HEK293 (cell line): ENCODE data around the gene SUV39H2.

ENCODE experiments used
- GLI2 ChIP-seq: fragments of 450-650 bp; formaldehyde crosslinking; IDR thresholded peaks from 2 replicates; pipeline ENCODE4; 2017; ENCODE audit warnings: missing biosample characterization, missing genetic modification characterization, low read depth, borderline replicate concordance
- IKZF3 ChIP-seq: fragments of 450-650 bp; IDR thresholded peaks from 2 replicates; pipeline ENCODE4 v1.5.0; 2018; ENCODE audit warnings: missing biosample characterization, mild to moderate bottlenecking, missing genetic modification characterization, moderate library complexity
- KLF1 ChIP-seq: fragments of 450-650 bp; formaldehyde crosslinking; IDR thresholded peaks from 2 replicates; pipeline ENCODE4 v1.5.1; 2016; ENCODE audit warnings: missing biosample characterization, missing genetic modification characterization
- KLF7 ChIP-seq: fragments of 450-650 bp; formaldehyde crosslinking; IDR thresholded peaks from 2 replicates; pipeline ENCODE4 v1.5.1; 2016; ENCODE audit warnings: missing biosample characterization, missing genetic modification characterization, borderline replicate concordance
- PRDM1 ChIP-seq: fragments of 450-650 bp; formaldehyde crosslinking; IDR thresholded peaks from 2 replicates; pipeline ENCODE4; 2016; ENCODE audit warnings: missing biosample characterization, missing genetic modification characterization
- ZBTB21 ChIP-seq: fragments of 450-650 bp; formaldehyde crosslinking; IDR thresholded peaks from 2 replicates; pipeline ENCODE4 v1.5.1; 2017; ENCODE audit warnings: missing biosample characterization, missing genetic modification characterization
- ZIC2 ChIP-seq: fragments of 450-650 bp; formaldehyde crosslinking; IDR thresholded peaks from 2 replicates; pipeline ENCODE4 v1.5.1; 2016; ENCODE audit warnings: missing biosample characterization, missing genetic modification characterization
- ZNF138 ChIP-seq: fragments of 450-650 bp; formaldehyde crosslinking; IDR thresholded peaks from 2 replicates; pipeline ENCODE4 v1.5.1; 2016; ENCODE audit warnings: missing biosample characterization, missing genetic modification characterization, borderline replicate concordance
- ZNF140 ChIP-seq: fragments of 450-650 bp; formaldehyde crosslinking; IDR thresholded peaks from 2 replicates; pipeline ENCODE4 v1.5.1; 2016; ENCODE audit warnings: missing biosample characterization, missing genetic modification characterization
- ZNF274 ChIP-seq, 2 experiments: fragments of 200-500 bp in 1 of 2; fragments of 450-650 bp in 1 of 2; sonication (Bioruptor generic) in 1 of 2; formaldehyde crosslinking in 1 of 2; IDR thresholded peaks; 2 replicates each; pipeline versions ENCODE4 v1.5.1 to v1.6.1; 2014 to 2016; ENCODE audit warnings: borderline replicate concordance in 1 of 2, inconsistent platforms in 1 of 2, low read length in 1 of 2, missing biosample characterization in 1 of 2, missing genetic modification characterization in 1 of 2
- ZNF302 ChIP-seq: fragments of 450-650 bp; formaldehyde crosslinking; IDR thresholded peaks from 2 replicates; pipeline ENCODE4 v1.5.1; 2016; ENCODE audit warnings: missing biosample characterization, missing genetic modification characterization, low read depth
- ZNF311 ChIP-seq: fragments of 450-650 bp; formaldehyde crosslinking; IDR thresholded peaks from 2 replicates; pipeline ENCODE4 v1.5.1; 2017; ENCODE audit warnings: missing biosample characterization, missing genetic modification characterization, borderline replicate concordance
- ZNF391 ChIP-seq: fragments of 450-650 bp; formaldehyde crosslinking; IDR thresholded peaks from 2 replicates; pipeline ENCODE4 v1.5.1; 2016; ENCODE audit warnings: low read depth, missing biosample characterization, missing genetic modification characterization, borderline replicate concordance
- ZNF514 ChIP-seq: fragments of 450-650 bp; formaldehyde crosslinking; IDR thresholded peaks from 2 replicates; pipeline ENCODE4 v1.5.1; 2016; ENCODE audit warnings: missing biosample characterization, missing genetic modification characterization
- ZNF596 ChIP-seq: fragments of 450-650 bp; IDR thresholded peaks from 2 replicates; pipeline ENCODE4 v1.5.0; 2018; ENCODE audit warnings: missing biosample characterization, mild to moderate bottlenecking, missing genetic modification characterization, moderate library complexity
- ZNF624 ChIP-seq: fragments of 450-650 bp; formaldehyde crosslinking; IDR thresholded peaks from 2 replicates; pipeline ENCODE4 v1.5.1; 2017; ENCODE audit warnings: missing biosample characterization, missing genetic modification characterization
- ZNF654 ChIP-seq: fragments of 450-650 bp; formaldehyde crosslinking; IDR thresholded peaks from 2 replicates; pipeline ENCODE4 v1.5.1; 2016; ENCODE audit warnings: low read depth, missing biosample characterization, missing genetic modification characterization
- ZNF677 ChIP-seq: fragments of 450-650 bp; IDR thresholded peaks from 2 replicates; pipeline ENCODE4 v1.5.0; 2018; ENCODE audit warnings: missing biosample characterization, mild to moderate bottlenecking, missing genetic modification characterization, moderate library complexity
- ZNF785 ChIP-seq: fragments of 450-650 bp; formaldehyde crosslinking; IDR thresholded peaks from 2 replicates; pipeline ENCODE4 v1.5.1; 2016; ENCODE audit warnings: missing biosample characterization, missing genetic modification characterization
- ZNF791 ChIP-seq: fragments of 450-650 bp; formaldehyde crosslinking; IDR thresholded peaks from 2 replicates; pipeline ENCODE4 v1.5.1; 2016; ENCODE audit warnings: missing biosample characterization, missing genetic modification characterization
- ZSCAN23 ChIP-seq: fragments of 450-650 bp; formaldehyde crosslinking; IDR thresholded peaks from 2 replicates; pipeline ENCODE4 v1.5.1; 2016; ENCODE audit warnings: missing biosample characterization, missing genetic modification characterization
- TF ChIP-seq, protein P1 (sequence below): fragments of 450-650 bp; formaldehyde crosslinking; IDR thresholded peaks from 2 replicates; pipeline ENCODE4 v1.5.1; 2016; ENCODE audit warnings: missing biosample characterization, missing genetic modification characterization
- TF ChIP-seq, protein P2 (sequence below): fragments of 450-650 bp; formaldehyde crosslinking; IDR thresholded peaks from 2 replicates; pipeline ENCODE4 v1.5.1; 2016; ENCODE audit warnings: missing biosample characterization, missing genetic modification characterization, borderline replicate concordance
- TF ChIP-seq, protein P3 (sequence below): fragments of 450-650 bp; formaldehyde crosslinking; IDR thresholded peaks from 2 replicates; pipeline ENCODE4 v1.5.1; 2016; ENCODE audit warnings: missing biosample characterization, missing genetic modification characterization
- TF ChIP-seq, protein P4 (sequence below): fragments of 450-650 bp; IDR thresholded peaks from 2 replicates; pipeline ENCODE4 v1.5.1; 2018; ENCODE audit warnings: missing biosample characterization, mild to moderate bottlenecking, missing genetic modification characterization
- TF ChIP-seq, protein P5 (sequence below): fragments of 450-650 bp; formaldehyde crosslinking; IDR thresholded peaks from 2 replicates; pipeline ENCODE4 v1.5.1; 2016; ENCODE audit warnings: missing biosample characterization, missing genetic modification characterization
- TF ChIP-seq, protein P6 (sequence below): fragments of 450-650 bp; formaldehyde crosslinking; IDR thresholded peaks from 2 replicates; pipeline ENCODE4 v1.5.1; 2016; ENCODE audit warnings: missing biosample characterization, missing genetic modification characterization
- TF ChIP-seq, protein P7 (sequence below): sonication (generic); formaldehyde crosslinking; IDR thresholded peaks from 2 replicates; pipeline ENCODE4 v1.8.1; 2022; ENCODE audit warnings: mild to moderate bottlenecking, moderate library complexity, missing genetic modification reagents

Gene SUV39H2

DNA sequence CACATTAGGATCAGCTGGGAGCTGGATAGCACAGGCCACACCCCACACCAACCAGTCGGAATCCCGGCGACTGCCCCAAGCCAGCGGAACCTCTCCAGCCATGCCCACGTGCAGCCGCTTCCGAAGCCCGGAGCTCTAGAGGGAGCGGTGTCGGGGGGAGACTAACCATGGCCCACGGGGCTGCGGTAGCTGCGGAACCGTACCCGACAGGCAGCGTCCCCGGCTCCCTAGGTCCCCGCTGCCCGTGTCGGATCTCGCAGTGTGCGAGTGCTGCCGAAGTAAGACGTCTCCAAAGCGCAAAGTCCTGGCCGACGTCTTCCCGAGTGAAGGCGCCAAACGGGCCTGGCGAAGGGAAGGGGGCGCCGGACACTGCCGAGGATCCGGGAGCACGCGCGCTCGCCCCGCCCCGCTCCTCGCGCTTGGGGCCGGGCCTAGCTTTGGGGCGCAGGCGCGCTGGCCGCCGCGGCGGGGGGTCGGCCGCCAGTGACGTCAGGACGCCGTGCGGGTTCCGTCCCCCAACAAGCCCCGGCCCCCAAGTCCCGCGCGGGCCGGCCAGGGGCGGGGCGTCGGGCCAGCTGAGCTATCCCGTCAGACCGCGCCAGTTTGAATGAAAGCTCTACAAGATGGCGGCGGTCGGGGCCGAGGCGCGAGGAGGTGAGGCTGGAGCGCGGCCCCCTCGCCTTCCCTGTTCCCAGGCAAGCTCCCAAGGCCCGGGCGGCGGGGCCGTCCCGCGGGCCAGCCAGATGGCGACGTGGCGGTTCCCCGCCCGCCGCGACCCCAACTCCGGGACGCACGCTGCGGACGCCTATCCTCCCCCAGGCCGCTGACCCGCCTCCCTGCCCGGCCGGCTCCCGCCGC, at the start of gene SUV39H2 (continued):
- TF ChIP-seq, protein P1, sequence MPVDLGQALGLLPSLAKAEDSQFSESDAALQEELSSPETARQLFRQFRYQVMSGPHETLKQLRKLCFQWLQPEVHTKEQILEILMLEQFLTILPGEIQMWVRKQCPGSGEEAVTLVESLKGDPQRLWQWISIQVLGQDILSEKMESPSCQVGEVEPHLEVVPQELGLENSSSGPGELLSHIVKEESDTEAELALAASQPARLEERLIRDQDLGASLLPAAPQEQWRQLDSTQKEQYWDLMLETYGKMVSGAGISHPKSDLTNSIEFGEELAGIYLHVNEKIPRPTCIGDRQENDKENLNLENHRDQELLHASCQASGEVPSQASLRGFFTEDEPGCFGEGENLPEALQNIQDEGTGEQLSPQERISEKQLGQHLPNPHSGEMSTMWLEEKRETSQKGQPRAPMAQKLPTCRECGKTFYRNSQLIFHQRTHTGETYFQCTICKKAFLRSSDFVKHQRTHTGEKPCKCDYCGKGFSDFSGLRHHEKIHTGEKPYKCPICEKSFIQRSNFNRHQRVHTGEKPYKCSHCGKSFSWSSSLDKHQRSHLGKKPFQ (tag by site-specific recombination), result no peak
- TF ChIP-seq ZNF677 (0 out of 2 replicates have a peak, but pooled peaks have one; percentile 3), ZNF654 (tag by site-specific recombination) (no peak), KLF7 (tag by site-specific recombination) (peak; percentile 81; the same call in 1 of the 2 replicates), ZNF311 (tag by site-specific recombination) (no peak), PRDM1 (tag by site-specific recombination) (no peak), ZNF791 (tag by site-specific recombination) (no peak), ZNF785 (no peak), IKZF3 (peak; percentile 78), ZNF514 (no peak), ZNF140 (tag by site-specific recombination) (no peak), ZNF624 (tag by site-specific recombination) (no peak), ZNF391 (no peak), KLF1 (tag by site-specific recombination) (peak; percentile 52), ZNF274 (IDR thresholded peaks at IDR 0.05; ENCODE audit: low read length) (no peak), ZNF274 (tag by site-specific recombination; IDR thresholded peaks at IDR 0.05; ENCODE audit: borderline replicate concordance) (no peak), ZIC2 (tag by site-specific recombination) (no peak), ZSCAN23 (tag by site-specific recombination) (peak; percentile 72; the same call in 1 of the 2 replicates), ZNF138 (tag by site-specific recombination) (no peak), ZBTB21 (tag by site-specific recombination) (0 out of 2 replicates have a peak, but pooled peaks have one; percentile 38), ZNF596 (tag by site-specific recombination) (no peak), GLI2 (no peak), ZNF302 (tag by site-specific recombination) (0 out of 2 replicates have a peak, but pooled peaks have one; percentile 47)
- TF ChIP-seq, protein P2, sequence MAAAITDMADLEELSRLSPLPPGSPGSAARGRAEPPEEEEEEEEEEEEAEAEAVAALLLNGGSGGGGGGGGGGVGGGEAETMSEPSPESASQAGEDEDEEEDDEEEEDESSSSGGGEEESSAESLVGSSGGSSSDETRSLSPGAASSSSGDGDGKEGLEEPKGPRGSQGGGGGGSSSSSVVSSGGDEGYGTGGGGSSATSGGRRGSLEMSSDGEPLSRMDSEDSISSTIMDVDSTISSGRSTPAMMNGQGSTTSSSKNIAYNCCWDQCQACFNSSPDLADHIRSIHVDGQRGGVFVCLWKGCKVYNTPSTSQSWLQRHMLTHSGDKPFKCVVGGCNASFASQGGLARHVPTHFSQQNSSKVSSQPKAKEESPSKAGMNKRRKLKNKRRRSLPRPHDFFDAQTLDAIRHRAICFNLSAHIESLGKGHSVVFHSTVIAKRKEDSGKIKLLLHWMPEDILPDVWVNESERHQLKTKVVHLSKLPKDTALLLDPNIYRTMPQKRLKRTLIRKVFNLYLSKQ (tag by site-specific recombination), result no peak
- TF ChIP-seq, protein P3, sequence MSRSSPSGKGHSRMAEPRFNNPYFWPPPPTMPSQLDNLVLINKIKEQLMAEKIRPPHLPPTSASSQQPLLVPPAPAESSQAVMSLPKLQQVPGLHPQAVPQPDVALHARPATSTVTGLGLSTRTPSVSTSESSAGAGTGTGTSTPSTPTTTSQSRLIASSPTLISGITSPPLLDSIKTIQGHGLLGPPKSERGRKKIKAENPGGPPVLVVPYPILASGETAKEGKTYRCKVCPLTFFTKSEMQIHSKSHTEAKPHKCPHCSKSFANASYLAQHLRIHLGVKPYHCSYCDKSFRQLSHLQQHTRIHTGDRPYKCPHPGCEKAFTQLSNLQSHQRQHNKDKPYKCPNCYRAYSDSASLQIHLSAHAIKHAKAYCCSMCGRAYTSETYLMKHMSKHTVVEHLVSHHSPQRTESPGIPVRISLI (tag by site-specific recombination), result 0 out of 2 replicates have a peak, but pooled peaks have one; percentile 28
- TF ChIP-seq, protein P4, sequence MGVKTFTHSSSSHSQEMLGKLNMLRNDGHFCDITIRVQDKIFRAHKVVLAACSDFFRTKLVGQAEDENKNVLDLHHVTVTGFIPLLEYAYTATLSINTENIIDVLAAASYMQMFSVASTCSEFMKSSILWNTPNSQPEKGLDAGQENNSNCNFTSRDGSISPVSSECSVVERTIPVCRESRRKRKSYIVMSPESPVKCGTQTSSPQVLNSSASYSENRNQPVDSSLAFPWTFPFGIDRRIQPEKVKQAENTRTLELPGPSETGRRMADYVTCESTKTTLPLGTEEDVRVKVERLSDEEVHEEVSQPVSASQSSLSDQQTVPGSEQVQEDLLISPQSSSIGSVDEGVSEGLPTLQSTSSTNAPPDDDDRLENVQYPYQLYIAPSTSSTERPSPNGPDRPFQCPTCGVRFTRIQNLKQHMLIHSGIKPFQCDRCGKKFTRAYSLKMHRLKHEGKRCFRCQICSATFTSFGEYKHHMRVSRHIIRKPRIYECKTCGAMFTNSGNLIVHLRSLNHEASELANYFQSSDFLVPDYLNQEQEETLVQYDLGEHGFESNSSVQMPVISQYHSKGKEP (tag by site-specific recombination), result no peak
- TF ChIP-seq, protein P5, sequence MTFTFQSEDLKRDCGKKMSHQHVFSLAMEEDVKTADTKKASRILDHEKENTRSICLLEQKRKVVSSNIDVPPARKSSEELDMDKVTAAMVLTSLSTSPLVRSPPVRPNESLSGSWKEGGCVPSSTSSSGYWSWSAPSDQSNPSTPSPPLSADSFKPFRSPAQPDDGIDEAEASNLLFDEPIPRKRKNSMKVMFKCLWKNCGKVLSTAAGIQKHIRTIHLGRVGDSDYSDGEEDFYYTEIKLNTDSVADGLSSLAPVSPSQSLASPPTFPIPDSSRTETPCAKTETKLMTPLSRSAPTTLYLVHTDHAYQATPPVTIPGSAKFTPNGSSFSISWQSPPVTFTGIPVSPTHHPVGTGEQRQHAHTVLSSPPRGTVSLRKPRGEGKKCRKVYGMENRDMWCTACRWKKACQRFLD (tag by site-specific recombination), result peak; percentile 62
- TF ChIP-seq, protein P6, sequence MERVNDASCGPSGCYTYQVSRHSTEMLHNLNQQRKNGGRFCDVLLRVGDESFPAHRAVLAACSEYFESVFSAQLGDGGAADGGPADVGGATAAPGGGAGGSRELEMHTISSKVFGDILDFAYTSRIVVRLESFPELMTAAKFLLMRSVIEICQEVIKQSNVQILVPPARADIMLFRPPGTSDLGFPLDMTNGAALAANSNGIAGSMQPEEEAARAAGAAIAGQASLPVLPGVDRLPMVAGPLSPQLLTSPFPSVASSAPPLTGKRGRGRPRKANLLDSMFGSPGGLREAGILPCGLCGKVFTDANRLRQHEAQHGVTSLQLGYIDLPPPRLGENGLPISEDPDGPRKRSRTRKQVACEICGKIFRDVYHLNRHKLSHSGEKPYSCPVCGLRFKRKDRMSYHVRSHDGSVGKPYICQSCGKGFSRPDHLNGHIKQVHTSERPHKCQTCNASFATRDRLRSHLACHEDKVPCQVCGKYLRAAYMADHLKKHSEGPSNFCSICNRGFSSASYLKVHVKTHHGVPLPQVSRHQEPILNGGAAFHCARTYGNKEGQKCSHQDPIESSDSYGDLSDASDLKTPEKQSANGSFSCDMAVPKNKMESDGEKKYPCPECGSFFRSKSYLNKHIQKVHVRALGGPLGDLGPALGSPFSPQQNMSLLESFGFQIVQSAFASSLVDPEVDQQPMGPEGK (tag by site-specific recombination), result peak; percentile 77; the same call in 1 of the 2 replicates
- TF ChIP-seq, protein P7, sequence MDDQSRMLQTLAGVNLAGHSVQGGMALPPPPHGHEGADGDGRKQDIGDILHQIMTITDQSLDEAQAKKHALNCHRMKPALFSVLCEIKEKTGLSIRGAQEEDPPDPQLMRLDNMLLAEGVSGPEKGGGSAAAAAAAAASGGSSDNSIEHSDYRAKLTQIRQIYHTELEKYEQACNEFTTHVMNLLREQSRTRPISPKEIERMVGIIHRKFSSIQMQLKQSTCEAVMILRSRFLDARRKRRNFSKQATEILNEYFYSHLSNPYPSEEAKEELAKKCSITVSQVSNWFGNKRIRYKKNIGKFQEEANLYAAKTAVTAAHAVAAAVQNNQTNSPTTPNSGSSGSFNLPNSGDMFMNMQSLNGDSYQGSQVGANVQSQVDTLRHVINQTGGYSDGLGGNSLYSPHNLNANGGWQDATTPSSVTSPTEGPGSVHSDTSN, result no peak; the same call in 1 of the 2 replicates
